T-helper 1 cell treated with Interleukin-12 subunit alpha and Interleukin-12 subunit beta and Interleukin-4 antibody, amounts not matched to agents 30 μg/mL and 1 μg/mL, for 36 hours (primary cell): ENCODE measurements around the gene ECSIT.

Experiments
- H3K27ac Mint-ChIP-seq: one replicate; pipeline ENCODE4 v1.8.0; 2021; ENCODE audit warnings: mild to moderate bottlenecking, mixed read lengths
- H3K27me3 Mint-ChIP-seq: one replicate; pipeline ENCODE4 v1.8.0; 2021; ENCODE audit warnings: low read depth, mixed read lengths
- H3K36me3 Mint-ChIP-seq: one replicate; pipeline ENCODE4 v1.8.0; 2021; ENCODE audit warnings: low read depth, mixed read lengths
- H3K4me1 Mint-ChIP-seq: one replicate; pipeline ENCODE4 v1.8.0; 2021; ENCODE audit warnings: low read depth, mixed read lengths
- H3K4me3 Mint-ChIP-seq: one replicate; pipeline ENCODE4 v1.8.0; 2021; ENCODE audit warnings: mild to moderate bottlenecking, moderate library complexity, mixed read lengths
- H3K9me3 Mint-ChIP-seq: one replicate; pipeline ENCODE4 v1.8.0; 2021; ENCODE audit warnings: mixed read lengths

ECSIT gene

GRCh38 chr19:11556634-11557420 lies 27.9 kb upstream of the ECSIT start:
- H3K4me3 Mint-ChIP-seq, result peak overlapping the region; percentile 54
- H3K9me3 Mint-ChIP-seq, result no peaks in the 10 kb centered on the region
- H3K4me1 Mint-ChIP-seq, result peaks cover 29% of the 10 kb centered on the region
- H3K27ac Mint-ChIP-seq, result no peak overlapping the region
- H3K27me3 Mint-ChIP-seq, result no peaks in the 10 kb centered on the region
- peaks cover 15% of the 10 kb centered on the region for H3K36me3 Mint-ChIP-seq

DNA sequence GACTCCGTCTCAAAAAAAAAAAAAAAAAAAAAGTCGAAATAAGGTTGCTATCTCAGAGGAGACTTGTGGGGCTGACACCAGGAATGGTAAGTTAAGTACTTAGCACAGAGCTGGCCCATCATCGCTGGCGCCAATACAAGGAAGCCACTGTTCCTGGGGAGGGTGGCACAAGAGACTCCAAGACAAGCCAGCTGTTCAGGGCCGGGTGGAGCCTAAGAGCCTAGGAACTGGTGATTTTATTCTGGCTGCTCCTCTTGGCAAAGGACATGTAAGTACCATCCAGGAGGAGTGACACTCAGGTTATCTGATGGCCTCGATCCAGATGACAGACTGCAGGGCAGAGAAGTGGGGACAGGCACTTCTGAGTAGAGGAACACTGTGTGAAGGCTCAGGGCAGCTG lies 26.3 kb upstream of the ECSIT start:
- Mint-ChIP-seq H3K27me3 (no peaks in the 10 kb centered on the region), H3K4me3 (no peak overlapping the region), H3K4me1 (peaks cover 21% of the 10 kb centered on the region), H3K9me3 (no peaks in the 10 kb centered on the region), H3K27ac (no peak overlapping the region), H3K36me3 (peaks cover 15% of the 10 kb centered on the region)

DNA sequence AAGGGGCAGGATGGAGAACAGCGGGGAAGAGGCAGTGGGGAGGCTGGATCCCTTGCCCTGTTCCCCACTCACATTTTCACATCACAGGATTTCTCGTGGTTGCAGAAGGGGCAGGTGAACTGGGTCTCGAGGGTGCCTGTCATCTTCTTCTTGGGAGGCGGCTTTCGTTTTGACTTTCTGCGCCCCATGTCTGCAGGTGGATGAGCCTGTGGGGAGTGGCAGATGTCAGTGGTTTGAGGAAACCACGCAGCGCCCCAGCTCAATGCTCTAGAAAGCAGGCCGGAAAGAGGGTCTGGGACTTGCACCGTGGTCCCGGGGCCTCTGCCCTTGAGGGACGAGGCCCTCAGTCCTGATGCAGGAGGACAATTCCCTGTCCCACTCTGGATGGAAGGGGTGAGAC lies 25.2 kb upstream of the ECSIT start:
- Mint-ChIP-seq H3K36me3 (peaks cover 14% of the 10 kb centered on the region), H3K4me3 (peak overlapping the region; percentile 7)

GRCh38 chr19:11552666-11553372 lies 23.9 kb upstream of the ECSIT start:
- H3K27me3 Mint-ChIP-seq, result no peaks in the 10 kb centered on the region
- H3K36me3 Mint-ChIP-seq, result peaks cover 12% of the 10 kb centered on the region
- H3K27ac Mint-ChIP-seq, result no peak overlapping the region
- no peaks in the 10 kb centered on the region for H3K9me3 Mint-ChIP-seq
- H3K4me1 Mint-ChIP-seq, result peaks cover 11% of the 10 kb centered on the region
- no peak overlapping the region for H3K4me3 Mint-ChIP-seq

More for the DNA sequence above, 25.2 kb upstream of the ECSIT start:
- Mint-ChIP-seq H3K27me3 (no peaks in the 10 kb centered on the region), H3K27ac (peak overlapping the region; percentile 10), H3K4me1 (peaks cover 17% of the 10 kb centered on the region), H3K9me3 (no peaks in the 10 kb centered on the region)

GRCh38 chr19:11551603-11552235 lies 22.8 kb upstream of the ECSIT start:
- no peaks in the 10 kb centered on the region for H3K27me3 Mint-ChIP-seq
- peaks cover 5% of the 10 kb centered on the region for H3K4me1 Mint-ChIP-seq
- no peak overlapping the region for H3K4me3 Mint-ChIP-seq
- no peaks in the 10 kb centered on the region for H3K9me3 Mint-ChIP-seq
- peaks cover 7% of the 10 kb centered on the region for H3K36me3 Mint-ChIP-seq
- no peak overlapping the region for H3K27ac Mint-ChIP-seq

DNA sequence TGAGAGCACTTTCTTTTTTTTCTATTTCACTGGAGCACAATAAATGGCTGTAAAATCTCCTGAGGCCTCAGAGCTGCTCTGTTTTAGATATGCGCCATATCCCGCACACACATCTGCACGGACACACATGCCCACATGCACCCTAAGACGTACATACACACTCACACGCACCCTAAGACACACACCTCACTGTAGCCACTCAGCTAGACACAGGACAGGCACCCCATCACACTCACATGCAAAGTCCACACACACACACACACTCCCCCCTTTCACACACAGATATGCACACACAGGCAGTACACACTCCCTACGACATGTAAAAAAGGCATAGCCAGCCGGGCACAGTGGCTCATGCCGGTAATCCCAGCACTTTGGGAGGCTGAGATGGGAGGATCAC lies 21.3 kb upstream of the ECSIT start:
- no peaks in the 10 kb centered on the region for H3K27me3 Mint-ChIP-seq

DNA sequence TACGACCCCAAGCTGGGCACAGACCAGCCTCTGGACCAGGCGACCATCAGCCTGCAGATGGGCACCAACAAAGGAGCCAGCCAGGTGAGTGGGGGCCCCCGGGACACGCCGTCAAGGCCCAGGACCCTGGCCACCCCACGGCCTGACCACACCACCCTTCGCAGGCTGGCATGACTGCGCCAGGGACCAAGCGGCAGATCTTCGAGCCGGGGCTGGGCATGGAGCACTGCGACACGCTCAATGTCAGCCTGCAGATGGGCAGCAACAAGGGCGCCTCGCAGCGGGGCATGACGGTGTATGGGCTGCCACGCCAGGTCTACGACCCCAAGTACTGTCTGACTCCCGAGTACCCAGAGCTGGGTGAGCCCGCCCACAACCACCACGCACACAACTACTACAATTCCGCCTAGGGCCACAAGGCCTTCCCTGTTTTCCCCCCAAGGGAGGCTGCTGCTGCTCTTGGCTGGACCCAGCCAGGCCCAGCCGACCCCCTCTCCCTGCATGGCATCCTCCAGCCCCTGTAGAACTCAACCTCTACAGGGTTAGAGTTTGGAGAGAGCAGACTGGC lies 20.5 kb upstream of the ECSIT start:
- Mint-ChIP-seq H3K36me3 (peaks cover 5% of the 10 kb centered on the region), H3K4me1 (peaks cover 2% of the 10 kb centered on the region), H3K4me3 (no peak overlapping the region), H3K27me3 (no peaks in the 10 kb centered on the region), H3K9me3 (no peaks in the 10 kb centered on the region), H3K27ac (no peak overlapping the region)

More for the DNA sequence above, 21.3 kb upstream of the ECSIT start:
- no peak overlapping the region for H3K4me3 Mint-ChIP-seq
- no peak overlapping the region for H3K27ac Mint-ChIP-seq
- H3K4me1 Mint-ChIP-seq, result peaks cover under 1% of the 10 kb centered on the region
- no peaks in the 10 kb centered on the region for H3K9me3 Mint-ChIP-seq
- H3K36me3 Mint-ChIP-seq, result peaks cover 5% of the 10 kb centered on the region

- Mint-ChIP-seq H3K4me1 (peaks cover 2% of the 10 kb centered on the region), H3K4me3 (no peak overlapping the region)
These were observed 19.2 kb upstream of the ECSIT start for GRCh38 chr19:11547929-11548700.

GRCh38 chr19:11541238-11541637 lies 12.3 kb upstream of the ECSIT start:
- Mint-ChIP-seq H3K36me3 (no peaks in the 10 kb centered on the region), H3K4me1 (peaks cover 10% of the 10 kb centered on the region), H3K27ac (no peak overlapping the region), H3K9me3 (no peaks in the 10 kb centered on the region), H3K27me3 (peaks cover 22% of the 10 kb centered on the region), H3K4me3 (no peak overlapping the region)

More at GRCh38 chr19:11547929-11548700, 19.2 kb upstream of the ECSIT start:
- Mint-ChIP-seq H3K9me3 (no peaks in the 10 kb centered on the region), H3K27ac (no peak overlapping the region), H3K36me3 (no peaks in the 10 kb centered on the region), H3K27me3 (no peaks in the 10 kb centered on the region)

GRCh38 chr19:11540645-11541044 lies 11.7 kb upstream of the ECSIT start:
- Mint-ChIP-seq H3K4me1 (peaks cover 11% of the 10 kb centered on the region), H3K4me3 (no peak overlapping the region), H3K27ac (no peak overlapping the region), H3K27me3 (peaks cover 22% of the 10 kb centered on the region), H3K36me3 (no peaks in the 10 kb centered on the region), H3K9me3 (no peaks in the 10 kb centered on the region)

DNA sequence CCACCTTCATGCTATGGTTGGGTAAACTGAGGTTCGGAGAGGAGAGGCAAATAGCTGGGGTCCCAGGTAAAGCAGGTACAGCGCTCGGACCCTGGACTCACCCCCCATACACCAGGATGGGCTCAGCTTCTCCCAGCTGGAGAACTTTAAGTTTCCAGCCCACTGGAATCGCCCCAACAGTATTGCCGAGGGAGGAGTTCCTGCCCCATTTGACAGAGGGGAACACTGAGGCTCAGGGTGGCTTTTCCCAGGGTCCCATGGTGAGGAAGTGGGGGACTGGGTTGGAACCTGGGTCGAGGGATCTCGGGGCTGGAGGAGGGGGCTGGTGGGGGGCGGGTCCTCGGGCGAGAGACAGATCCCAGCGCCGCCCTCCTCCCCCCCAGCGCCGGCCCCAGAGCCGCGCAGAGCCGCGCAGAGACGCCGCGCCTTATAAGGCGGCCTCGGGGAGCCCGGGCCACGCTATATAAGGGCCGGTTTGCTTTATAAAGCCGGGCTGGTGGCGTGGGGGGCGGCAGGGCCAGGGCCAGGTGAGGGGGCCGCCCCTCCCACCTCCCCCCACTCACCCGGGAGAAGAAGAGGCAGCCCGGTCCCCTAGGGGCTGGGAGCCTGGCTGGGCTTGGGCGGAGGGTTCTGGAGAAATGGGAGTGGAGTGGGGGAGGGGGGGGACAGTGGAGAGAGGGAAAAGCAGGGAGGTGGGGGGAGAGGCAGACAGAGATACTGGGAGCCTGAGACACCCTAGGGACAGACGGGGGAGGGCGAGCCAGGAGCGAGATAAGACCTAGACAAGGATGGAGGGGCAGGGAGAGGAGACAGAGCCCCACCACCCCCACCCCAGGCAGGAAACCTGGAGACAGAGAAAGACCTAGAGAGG lies 10.8 kb upstream of the ECSIT start:
- H3K9me3 Mint-ChIP-seq, result no peaks in the 10 kb centered on the region
- H3K4me3 Mint-ChIP-seq, result no peak overlapping the region
- no peak overlapping the region for H3K27ac Mint-ChIP-seq
- H3K27me3 Mint-ChIP-seq, result peaks cover 22% of the 10 kb centered on the region
- no peaks in the 10 kb centered on the region for H3K36me3 Mint-ChIP-seq
- peaks cover 11% of the 10 kb centered on the region for H3K4me1 Mint-ChIP-seq

GRCh38 chr19:11538232-11539036 lies 9.5 kb upstream of the ECSIT start, which contains the start of gene CNN1:
CNN1 (plus strand) TSS chr19:11538851; CDS start chr19:11538928, 77 bp downstream.
- Mint-ChIP-seq H3K27ac (no peak within 1 kb of the TSS), H3K36me3 (no peaks in the 10 kb centered on the region), H3K4me1 (peaks cover 15% of the 10 kb centered on the region), H3K4me3 (no peak within 1 kb of the TSS), H3K27me3 (peaks cover 29% of the 10 kb centered on the region), H3K9me3 (no peaks in the 10 kb centered on the region)
